Activated CD4-positive, alpha-beta T cell treated with anti-CD3 and anti-CD28 coated beads, Interleukin-2, amount 50 U/mL, for 24 hours (primary cell): ENCODE results near the gene VPS9D1.
A peak's percentile ranks its signal among the peaks of the same experiment; 100 is the strongest.
"Not testable (repeated sequence)": the region's sequence is repeated elsewhere in the genome, so short reads cannot be mapped to it uniquely, and the experiment has no call there.

Experiments used
- DNase-seq, 2 donors: peaks; one replicate each; pipeline ENCODE4 v3.0.0-alpha.2; 2020; ENCODE audit warnings: low read depth in 1 of 2, low spot score in 1 of 2

The VPS9D1 gene

DNA sequence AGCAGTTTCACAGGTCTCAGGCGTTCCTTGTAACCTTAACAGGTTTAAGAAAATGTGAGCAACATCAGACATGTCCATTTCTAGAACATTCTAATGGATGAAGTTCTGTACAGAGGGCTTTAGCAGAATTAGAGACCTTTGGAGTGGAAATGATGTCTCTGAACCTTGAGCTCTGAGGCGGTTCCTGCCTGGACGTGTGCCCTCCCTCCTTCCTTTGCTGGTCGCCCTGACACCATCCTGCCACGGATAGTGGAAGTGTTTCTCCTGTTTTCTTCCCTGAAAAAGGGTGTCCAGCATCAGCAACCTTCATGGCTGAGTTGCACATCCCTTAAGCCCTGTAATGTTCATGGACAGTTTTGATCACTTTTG is 51.9 kb downstream of the VPS9D1 start:
- no peak for DNase-seq

DNA sequence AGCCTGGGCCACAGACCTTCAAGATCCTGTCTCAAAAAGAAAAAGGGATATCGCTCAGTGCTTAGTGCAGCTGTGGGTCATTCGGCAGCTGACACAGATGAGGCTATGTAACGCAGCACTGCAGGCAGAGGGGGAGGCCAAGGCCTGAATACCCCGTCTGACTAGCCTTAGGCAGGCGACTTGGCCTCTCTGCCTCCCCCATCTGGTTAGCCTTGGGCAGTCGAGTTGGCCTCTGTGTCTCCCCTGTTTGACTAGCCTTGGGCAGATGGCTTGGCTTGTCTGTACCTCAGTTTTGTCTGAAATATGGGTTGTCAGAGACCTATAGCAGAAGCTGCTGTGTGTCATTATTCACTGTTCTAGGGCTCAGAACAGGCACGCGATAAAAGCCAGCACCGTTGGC is 53.1 kb downstream of the VPS9D1 start:
- no peak for DNase-seq

GRCh38 chr16:89667000-89667399 is 53.7 kb downstream of the VPS9D1 start:
- not testable (repeated sequence) for DNase-seq

DNA sequence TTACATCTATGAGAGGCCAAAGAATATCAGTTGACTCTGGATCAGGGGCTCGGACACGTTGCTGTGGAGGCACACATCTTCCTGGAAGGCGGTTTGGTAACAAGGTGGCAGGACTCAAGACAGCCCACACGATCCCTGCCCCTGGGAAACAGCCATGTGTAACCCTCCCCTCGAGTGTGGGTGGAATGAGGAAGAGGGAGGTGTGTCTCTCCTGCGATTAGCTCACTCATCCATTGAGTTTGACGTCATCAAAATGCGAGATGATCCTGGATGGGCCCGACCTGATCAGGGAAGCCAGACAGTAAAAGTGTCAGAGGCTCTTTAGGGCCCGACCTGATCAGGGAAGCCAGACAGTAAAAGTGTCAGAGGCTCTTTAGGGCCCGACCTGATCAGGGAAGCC is 56.5 kb downstream of the VPS9D1 start:
- not testable (repeated sequence) for DNase-seq

DNA sequence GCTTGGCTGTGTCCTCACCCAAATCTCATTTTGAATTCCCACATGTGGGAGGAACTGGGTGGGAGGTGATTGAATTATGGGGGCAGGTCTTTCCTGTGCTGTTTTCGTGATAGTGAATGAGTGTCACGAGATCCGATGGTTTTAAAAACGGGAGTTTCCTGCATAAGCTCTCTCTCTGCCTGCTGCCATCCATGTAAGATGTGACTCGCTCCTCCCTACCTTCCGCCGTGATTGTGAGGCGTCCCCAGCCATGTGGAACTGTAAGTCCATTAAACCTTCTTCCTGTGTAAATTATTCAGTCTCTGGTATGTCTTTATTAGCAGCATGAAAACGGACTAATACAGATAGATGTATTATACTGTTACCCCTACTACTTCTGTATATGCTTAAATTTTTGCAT is 59.5 kb downstream of the VPS9D1 start:
- DNase-seq, result no peak

GRCh38 chr16:89660146-89660545 is 60.6 kb downstream of the VPS9D1 start:
- DNase-seq, result no peak

GRCh38 chr16:89658221-89658879 is 62.3 kb downstream of the VPS9D1 start:
- DNase-seq, result no peak

- peak; percentile 88 to 91 for DNase-seq
Measured at GRCh38 chr16:89657442-89658220, 63.1 kb downstream of the VPS9D1 start, which contains the start of the genes CHMP1A and SPATA33. TSS of gene CHMP1A (minus strand) at chr16:89657708. CDS start at chr16:89657588, 120 bp downstream. TSS of gene SPATA33 (plus strand) at chr16:89657836. CDS start at chr16:89657912, 76 bp downstream.
